CD14-positive monocyte (primary cell): ENCODE measurements around the gene SLC46A2. TPM values are rescaled to one million over a fixed set of nuclear protein-coding genes. Genes with fewer than 3 reads are reported as not detected.

Experiments
- DNase-seq, 3 donors: peaks; one replicate each; pipeline ENCODE4 v3.0.0-alpha.2; 2011 to 2022
- H2AFZ ChIP-seq: 2 replicates; pipeline ENCODE4 v1.6.0; 2012; ENCODE audit warnings: mild to moderate bottlenecking, low read depth, low read length, inconsistent platforms; ENCODE audit not compliant: insufficient read depth, poor library complexity, severe bottlenecking
- H3K27ac ChIP-seq, 2 donors: 1 replicate in 1 of 2; 2 replicates in 1 of 2; pipeline ENCODE4 v1.5.1; 2012 to 2013; ENCODE audit warnings: low read length in 2 of 2, control low read depth in 1 of 2, inconsistent platforms in 1 of 2, low read depth in 1 of 2, mild to moderate bottlenecking in 1 of 2
- H3K27me3 ChIP-seq, 2 donors: one replicate each; pipeline versions ENCODE4 v1.6.0 to v1.6.1; 2011 to 2013; ENCODE audit warnings: low read length in 2 of 2; ENCODE audit not compliant: control insufficient read depth in 2 of 2, insufficient read depth in 2 of 2
- H3K36me3 ChIP-seq, 2 donors: replicated peaks in 1 of 2; 1 replicate in 1 of 2; 2 replicates in 1 of 2; pipeline versions ENCODE4 v1.5.1 to v1.6.1; 2012 to 2013; ENCODE audit warnings: low read length in 2 of 2, control low read depth in 1 of 2, inconsistent platforms in 1 of 2, mild to moderate bottlenecking in 1 of 2; ENCODE audit not compliant: insufficient read depth in 2 of 2, control insufficient read depth in 1 of 2
- H3K4me1 ChIP-seq, 2 donors: 1 replicate in 1 of 2; 2 replicates in 1 of 2; pipeline versions ENCODE4 v1.5.1 to v1.6.1; 2012 to 2013; ENCODE audit warnings: low read length in 2 of 2, control low read depth in 1 of 2, inconsistent platforms in 1 of 2, mild to moderate bottlenecking in 1 of 2, moderate library complexity in 1 of 2; ENCODE audit not compliant: insufficient read depth in 2 of 2, control insufficient read depth in 1 of 2
- H3K4me2 ChIP-seq: replicated peaks from 2 replicates; pipeline ENCODE3; 2012; ENCODE audit warnings: low read length, moderate library complexity, mild to moderate bottlenecking; ENCODE audit not compliant: poor library complexity, severe bottlenecking; ENCODE audit errors: extremely low read depth
- H3K4me3 ChIP-seq, 3 experiments: fragments of 200-600 bp in 1 of 3; sonication (generic) in 1 of 3; replicated peaks in 1 of 3; 1 replicate in 2 of 3; 2 replicates in 1 of 3; pipeline ENCODE4 v1.5.1; 2011 to 2013; ENCODE audit warnings: low read length in 3 of 3, mild to moderate bottlenecking in 3 of 3, control low read depth in 2 of 3, low read depth in 2 of 3, inconsistent platforms in 1 of 3, moderate library complexity in 1 of 3
- H3K79me2 ChIP-seq: 2 replicates; pipeline ENCODE4 v1.6.0; 2012; ENCODE audit warnings: mild to moderate bottlenecking, control low read depth, inconsistent platforms, low read length, moderate library complexity; ENCODE audit not compliant: insufficient read depth
- H3K9ac ChIP-seq: 2 replicates; pipeline ENCODE4 v1.6.0; 2017; ENCODE audit warnings: low read length, mild to moderate bottlenecking; ENCODE audit not compliant: insufficient read depth, poor library complexity, severe bottlenecking
- H3K9me3 ChIP-seq, 2 donors: replicated peaks in 1 of 2; 1 replicate in 1 of 2; 2 replicates in 1 of 2; pipeline versions ENCODE4 v1.5.1 to v1.6.1; 2012 to 2013; ENCODE audit warnings: low read length in 2 of 2, control low read depth in 1 of 2; ENCODE audit not compliant: control insufficient read depth in 1 of 2, insufficient read depth in 1 of 2
- H4K20me1 ChIP-seq: 2 replicates; pipeline ENCODE4 v1.6.0; 2012; ENCODE audit warnings: mild to moderate bottlenecking, low read length, control low read depth, moderate library complexity; ENCODE audit not compliant: insufficient read depth
- H3K27ac Mint-ChIP-seq, 7 donors: one replicate each; pipeline ENCODE4 v1.8.0; 2020; ENCODE audit warnings: mild to moderate bottlenecking in 7 of 7, mixed read lengths in 7 of 7, moderate library complexity in 6 of 7, inconsistent platforms in 2 of 7
- H3K27me3 Mint-ChIP-seq, 3 donors: one replicate each; pipeline ENCODE4 v1.8.0; 2021 to 2022; ENCODE audit warnings: low read depth in 3 of 3, mild to moderate bottlenecking in 3 of 3, mixed read lengths in 3 of 3, moderate library complexity in 3 of 3, inconsistent platforms in 1 of 3
- H3K36me3 Mint-ChIP-seq, 2 donors: one replicate each; pipeline ENCODE4 v1.8.0; 2020; ENCODE audit warnings: mixed read lengths in 2 of 2, inconsistent platforms in 1 of 2, mild to moderate bottlenecking in 1 of 2
- H3K4me1 Mint-ChIP-seq: one replicate; pipeline ENCODE4 v1.8.0; 2020; ENCODE audit warnings: mild to moderate bottlenecking, mixed read lengths
- H3K4me3 Mint-ChIP-seq, 2 donors: one replicate each; pipeline ENCODE4 v1.8.0; 2020; ENCODE audit warnings: mild to moderate bottlenecking in 2 of 2, mixed read lengths in 2 of 2, moderate library complexity in 1 of 2
- H3K9me3 Mint-ChIP-seq, 7 donors: one replicate each; pipeline ENCODE4 v1.8.0; 2020 to 2022; ENCODE audit warnings: mixed read lengths in 7 of 7, mild to moderate bottlenecking in 6 of 7, moderate library complexity in 6 of 7, inconsistent platforms in 2 of 7
- WGBS: methylation state at CpG from one replicate; pipeline ENCODE4 v1.1.5; 2013; ENCODE audit warnings: missing lambda C conversion rate; ENCODE audit not compliant: insufficient coverage; 5-methylcytosine and 5-hydroxymethylcytosine counted together
- intact Hi-C, 2 donors: fragments of 100-400 bp; cut with micrococcal nuclease; formaldehyde crosslinking; loops; one replicate each; pipeline versions ENCODE4 v1.15.0 to v1.15.1; 2023
- polyA plus RNA-seq, 3 donors: library from polyadenylated mRNA; depleted of rRNA in 1 of 3; unstranded in 2 of 3; stranded (reverse) in 1 of 3; fragments of 300-500 nt in 2 of 3; fragments of >200 nt in 1 of 3; fragmentation: Illumina TruSeq in 2 of 3; gene quantifications; 1 replicate in 2 of 3; 2 replicates in 1 of 3; pipeline ENCODE4 v1.2.3, GENCODE V29; 2012 to 2021
- TF ChIP-seq, protein P1 (sequence below): fragments of 200-600 bp; IDR thresholded peaks from one replicate; pipeline ENCODE4 v1.8.0; 2022; ENCODE audit warnings: antibody characterized with exemption, mild to moderate bottlenecking

Gene SLC46A2
- polyA plus RNA-seq, 3 donors = 43.5 to 87.0 (median 45.1) TPM

- no peaks in the 10 kb centered on the region for H3K9me3 ChIP-seq
- H3K27ac Mint-ChIP-seq = peak overlapping the region; percentile 94 to 100 (median 99)
- no peaks in the 10 kb centered on the region for H3K9me3 Mint-ChIP-seq
- peaks cover 19 to 51% of the 10 kb centered on the region in 2 donors for H3K36me3 Mint-ChIP-seq
- peaks cover 0 to 3% (median 0%) of the 10 kb centered on the region in 3 donors for H3K27me3 Mint-ChIP-seq
- no CpG with 5 or more reads among the region's 6 CpGs for WGBS
- H3K9ac ChIP-seq = no peak overlapping the region
- peak overlapping the region; percentile 82 to 97 for H3K27ac ChIP-seq
- peak overlapping the region in 1 of 3 experiments; percentile 26 for H3K4me3 ChIP-seq
- no peak overlapping the region for H3K4me3 Mint-ChIP-seq
- no peaks in the 10 kb centered on the region for H3K27me3 ChIP-seq
- H4K20me1 ChIP-seq = no peaks in the 10 kb centered on the region
- peaks cover 90% of the 10 kb centered on the region for H3K4me1 Mint-ChIP-seq
- H3K4me2 ChIP-seq = peak overlapping the region; percentile 7
- no peak for DNase-seq
- intact Hi-C loops = loop anchor here in 1 of 2 donors (5.0 kb wide), 1 partner anchor 106 kb away; the partner anchor contains the start of gene SNX30
- peaks cover 4 to 16% of the 10 kb centered on the region in 2 donors for H3K36me3 ChIP-seq
- TF ChIP-seq, protein P1, sequence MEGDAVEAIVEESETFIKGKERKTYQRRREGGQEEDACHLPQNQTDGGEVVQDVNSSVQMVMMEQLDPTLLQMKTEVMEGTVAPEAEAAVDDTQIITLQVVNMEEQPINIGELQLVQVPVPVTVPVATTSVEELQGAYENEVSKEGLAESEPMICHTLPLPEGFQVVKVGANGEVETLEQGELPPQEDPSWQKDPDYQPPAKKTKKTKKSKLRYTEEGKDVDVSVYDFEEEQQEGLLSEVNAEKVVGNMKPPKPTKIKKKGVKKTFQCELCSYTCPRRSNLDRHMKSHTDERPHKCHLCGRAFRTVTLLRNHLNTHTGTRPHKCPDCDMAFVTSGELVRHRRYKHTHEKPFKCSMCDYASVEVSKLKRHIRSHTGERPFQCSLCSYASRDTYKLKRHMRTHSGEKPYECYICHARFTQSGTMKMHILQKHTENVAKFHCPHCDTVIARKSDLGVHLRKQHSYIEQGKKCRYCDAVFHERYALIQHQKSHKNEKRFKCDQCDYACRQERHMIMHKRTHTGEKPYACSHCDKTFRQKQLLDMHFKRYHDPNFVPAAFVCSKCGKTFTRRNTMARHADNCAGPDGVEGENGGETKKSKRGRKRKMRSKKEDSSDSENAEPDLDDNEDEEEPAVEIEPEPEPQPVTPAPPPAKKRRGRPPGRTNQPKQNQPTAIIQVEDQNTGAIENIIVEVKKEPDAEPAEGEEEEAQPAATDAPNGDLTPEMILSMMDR = no peak
- H2AFZ ChIP-seq = no peak overlapping the region
- H3K79me2 ChIP-seq = peaks cover 55% of the 10 kb centered on the region
- peaks cover 87 to 89% of the 10 kb centered on the region in 2 donors for H3K4me1 ChIP-seq
These were observed 32.7 kb downstream of the SLC46A2 start for GRCh38 chr9:112858005-112858404.

- Histone ChIP-seq H3K9me3 (no peaks in the 10 kb centered on the region), H3K4me2 (no peak overlapping the region), H2AFZ (no peak overlapping the region), H3K79me2 (peaks cover 51% of the 10 kb centered on the region), H3K27ac (peak overlapping the region; percentile 82 to 97), H3K4me1 (peaks cover 83 to 87% of the 10 kb centered on the region in 2 donors), H3K9ac (no peak overlapping the region), H4K20me1 (no peaks in the 10 kb centered on the region), H3K4me3 (no peak overlapping the region), H3K27me3 (no peaks in the 10 kb centered on the region), H3K36me3 (peaks cover 4 to 28% of the 10 kb centered on the region in 2 donors)
- H3K36me3 Mint-ChIP-seq = peaks cover 28 to 57% of the 10 kb centered on the region in 2 donors
- H3K27ac Mint-ChIP-seq = peak overlapping the region; percentile 94 to 100 (median 99)
- peaks cover 89% of the 10 kb centered on the region for H3K4me1 Mint-ChIP-seq
- intact Hi-C loops = loop anchor here in 1 of 2 donors (5.0 kb wide), 1 partner anchor 105 kb away; the partner anchor contains the start of gene SNX30
- WGBS = 99% methylated on average over 7 of the region's 14 CpGs
- H3K27me3 Mint-ChIP-seq = no peaks in the 10 kb centered on the region
- TF ChIP-seq, protein P1 = no peak
- DNase-seq = no peak
- no peak overlapping the region for H3K4me3 Mint-ChIP-seq
- peaks cover 0 to 1% (median 0%) of the 10 kb centered on the region in 7 donors for H3K9me3 Mint-ChIP-seq
These were observed 33.8 kb downstream of the SLC46A2 start for GRCh38 chr9:112856843-112857242.
